GM19468 (cell line): Measurements from ENCODE around the gene AOPEP.

ENCODE experiments used
- ATAC-seq: cut with Tn5 transposase; IDR thresholded peaks from one replicate; pipeline ENCODE4 v1.9.1; 2021; ENCODE audit warnings: mild to moderate bottlenecking, moderate library complexity, moderate number of reproducible peaks; ENCODE audit not compliant: unreplicated experiment; ENCODE audit errors: extremely low read depth

Gene AOPEP

GRCh38 chr9:94786586-94786985, 60.1 kb downstream of the AOPEP start:
- ATAC-seq: no peak

- no peak for ATAC-seq
These were observed 60.8 kb downstream of the AOPEP start for GRCh38 chr9:94787266-94787665.

DNA sequence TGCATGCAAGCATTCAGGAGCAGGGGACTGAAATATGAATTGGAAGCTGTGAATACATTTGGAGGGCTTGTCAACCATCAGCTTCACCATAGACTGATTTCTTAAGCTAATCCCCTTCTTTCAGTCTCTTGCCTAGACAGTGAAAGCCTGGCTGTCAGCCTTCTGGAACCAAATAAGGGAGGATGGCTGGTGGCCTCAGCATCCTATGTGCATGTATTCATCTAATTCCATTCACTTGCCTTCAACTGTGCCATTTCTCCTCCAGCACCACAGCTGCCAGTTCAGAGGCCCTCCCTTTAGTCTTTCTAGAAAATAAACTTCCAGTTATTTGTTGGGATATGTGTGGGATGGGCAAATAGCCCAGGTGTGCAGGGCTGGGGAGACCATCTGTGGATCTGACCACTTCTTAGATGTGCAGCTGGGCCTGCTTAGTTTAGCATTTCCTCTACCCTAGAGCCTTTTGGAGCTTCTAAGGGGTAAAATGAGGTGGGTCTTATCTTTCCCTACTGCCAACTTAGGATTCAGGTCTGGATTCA, 62.1 kb downstream of the AOPEP start:
- no peak for ATAC-seq

- ATAC-seq: no peak
These were observed 64.9 kb downstream of the AOPEP start for GRCh38 chr9:94791435-94791834.

- no peak for ATAC-seq
These were observed 66.0 kb downstream of the AOPEP start for GRCh38 chr9:94792511-94792910.

GRCh38 chr9:94794476-94795167, 68.1 kb downstream of the AOPEP start:
- no peak for ATAC-seq

DNA sequence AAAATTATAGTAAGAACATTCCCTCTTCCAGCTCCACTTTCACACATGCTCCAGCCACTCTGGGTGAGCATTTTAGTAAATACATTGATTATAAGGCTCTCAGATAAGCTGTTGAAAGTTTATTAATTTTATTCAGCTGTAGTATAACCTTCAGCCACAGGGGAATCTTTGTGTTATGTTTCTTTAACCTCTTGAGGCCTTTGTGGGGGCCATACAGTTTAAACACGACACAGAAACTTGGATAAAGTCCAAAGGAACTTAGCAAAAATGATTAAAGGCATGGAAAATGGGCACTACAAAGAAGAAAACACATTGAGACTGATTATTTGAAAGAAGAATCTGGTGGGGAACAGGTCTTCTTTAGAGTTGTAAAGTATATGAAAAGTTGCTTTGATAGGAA, 70.2 kb downstream of the AOPEP start:
- no peak for ATAC-seq

DNA sequence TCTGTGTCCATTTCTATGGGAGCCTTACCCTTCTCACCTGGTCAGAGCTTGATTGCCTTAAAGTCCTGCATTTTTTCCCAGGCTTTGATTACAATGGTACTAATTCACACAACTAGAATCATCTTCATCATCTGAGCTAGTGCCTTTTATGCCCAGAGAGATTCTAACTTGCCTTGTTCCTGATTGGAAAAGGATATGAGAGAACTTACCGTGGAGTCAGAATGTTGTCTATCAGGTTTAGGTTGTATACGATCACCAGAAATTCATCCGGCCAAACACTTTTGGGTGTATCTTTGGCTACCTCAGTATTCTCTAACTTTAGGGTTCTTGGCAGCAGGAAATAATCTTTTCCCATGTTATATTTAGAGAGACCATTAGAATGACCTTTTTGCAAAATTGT, 71.7 kb downstream of the AOPEP start:
- ATAC-seq: no peak

DNA sequence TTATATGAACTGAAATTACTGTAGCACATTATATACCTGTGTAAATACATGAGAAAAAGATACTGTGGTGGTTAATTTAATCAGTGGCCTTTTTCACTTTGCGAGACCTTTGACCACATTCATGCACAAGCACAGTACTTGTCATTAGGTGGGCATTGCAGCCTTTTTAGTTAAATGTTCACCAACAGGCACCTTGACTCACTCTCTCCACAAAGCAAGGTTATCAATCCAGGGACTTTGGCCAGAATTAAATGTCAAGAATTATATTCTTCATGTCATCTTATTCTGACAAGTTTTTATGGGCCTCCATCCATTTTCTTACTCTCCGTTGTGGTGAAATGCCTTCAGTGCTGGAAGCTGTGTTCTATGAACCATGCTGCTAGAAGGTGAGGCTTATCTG, 72.2 kb downstream of the AOPEP start:
- no peak for ATAC-seq

DNA sequence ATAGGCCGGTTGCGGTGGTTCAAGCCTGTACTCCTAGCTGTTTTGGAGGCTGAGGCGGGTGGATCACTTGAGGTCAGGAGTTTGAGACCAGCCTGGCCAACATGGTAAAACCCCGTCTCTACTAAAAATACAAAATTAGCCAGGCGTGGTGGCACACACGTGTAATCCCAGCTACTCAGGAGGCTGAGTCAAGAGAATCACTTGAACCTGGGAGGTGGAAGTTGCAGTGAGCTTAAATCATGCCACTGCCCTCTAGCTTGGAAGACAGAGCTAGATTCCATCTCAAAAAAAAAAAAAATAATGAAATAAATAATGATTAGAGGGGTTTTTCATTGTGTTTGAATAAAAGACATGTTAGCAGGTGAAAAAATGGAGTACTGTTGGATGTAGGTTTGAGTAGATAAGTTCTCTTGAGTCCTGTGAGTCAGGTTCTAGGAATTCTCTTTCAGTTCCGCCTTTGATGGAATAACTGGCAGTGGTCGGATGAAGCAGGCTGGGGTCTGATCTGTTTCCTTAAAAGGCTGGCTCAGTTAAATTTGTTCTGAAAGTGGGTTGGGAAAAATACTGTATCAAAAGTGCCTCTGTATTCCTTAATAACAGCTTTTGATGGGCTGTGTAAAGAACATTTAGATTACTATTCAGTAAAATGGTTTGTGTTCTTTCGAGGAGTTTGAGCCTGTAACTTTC, 73.2 kb downstream of the AOPEP start:
- no peak for ATAC-seq

- no peak for ATAC-seq
These were observed 74.1 kb downstream of the AOPEP start for GRCh38 chr9:94800424-94801117.

DNA sequence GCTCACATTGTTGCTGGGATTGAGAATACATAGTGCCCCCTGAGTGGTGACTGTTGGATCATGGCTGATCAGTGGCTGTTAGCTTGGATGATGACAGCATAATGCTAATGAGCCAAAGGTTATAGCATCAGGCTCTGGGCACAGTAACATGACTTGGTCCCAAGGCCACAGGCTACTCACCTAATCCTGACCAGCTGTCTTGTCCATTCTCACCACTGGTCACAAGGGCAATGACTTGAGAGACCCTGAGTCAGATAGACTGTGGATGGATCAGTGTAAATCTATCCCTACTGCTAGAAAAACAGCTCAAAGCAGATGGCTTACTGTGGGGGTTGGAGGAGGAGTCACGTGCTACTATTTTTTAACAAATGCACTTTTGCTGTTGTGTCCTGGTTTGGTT, 74.7 kb downstream of the AOPEP start:
- no peak for ATAC-seq

- ATAC-seq: no peak
These were observed 75.2 kb downstream of the AOPEP start for GRCh38 chr9:94801681-94802080.

- no peak for ATAC-seq
These were observed 75.8 kb downstream of the AOPEP start for GRCh38 chr9:94802251-94802650.

- no peak for ATAC-seq
These were observed 76.3 kb downstream of the AOPEP start for GRCh38 chr9:94802793-94803192.

DNA sequence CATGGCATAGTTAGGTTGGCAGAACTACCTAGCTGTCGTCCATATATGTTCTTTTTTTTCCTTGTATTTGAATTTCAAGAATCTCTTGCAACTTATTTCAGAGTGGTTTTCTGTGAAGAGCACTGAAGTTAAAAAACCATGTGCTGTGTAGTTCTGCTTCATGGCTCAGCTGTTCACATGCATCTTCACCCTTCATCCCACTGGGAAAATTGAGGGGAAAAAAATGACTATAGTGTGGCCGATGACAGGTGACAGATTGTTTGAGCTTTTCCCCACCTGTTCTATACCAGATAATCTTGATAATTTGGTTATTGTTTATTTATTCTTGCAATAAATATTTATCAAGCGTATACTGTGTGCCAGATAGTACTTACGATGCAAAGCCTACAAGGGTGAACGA, 77.8 kb downstream of the AOPEP start:
- no peak for ATAC-seq

GRCh38 chr9:94805051-94805489, 78.6 kb downstream of the AOPEP start:
- ATAC-seq: no peak

GRCh38 chr9:94805585-94805984, 79.1 kb downstream of the AOPEP start:
- no peak for ATAC-seq

- ATAC-seq: no peak
These were observed 79.9 kb downstream of the AOPEP start for GRCh38 chr9:94806307-94806893.

GRCh38 chr9:94807556-94807955, 81.1 kb downstream of the AOPEP start:
- no peak for ATAC-seq
